ENCODE results near the gene SLC12A6. TPM values are rescaled to one million over a fixed set of nuclear protein-coding genes. Genes with fewer than 3 reads are reported as not detected.

The SLC12A6 gene
- total and polyA plus RNA-seq, 2 of the 13 experiments (the other 11 are each of a cell fraction or from before 2014, with no cell fraction given), result 15.2 to 30.1 TPM

- Histone ChIP-seq H3K4me1 (ENCODE audit: insufficient read depth, low read length) (peaks cover 2% of the 10 kb centered on the region), H3K9me3 (ENCODE audit: low read length) (no peaks in the 10 kb centered on the region), H3K36me3 (replicated peaks in 1 of 2; ENCODE audit: control insufficient read depth in 1 of 2, insufficient read depth in 2 of 2, low read length in 2 of 2) (peaks cover 3 to 7% of the 10 kb centered on the region in 2 experiments; a peak in 3 of 5 replicates), H3K9ac (ENCODE audit: insufficient read depth, low read depth, low read length) (no peak overlapping the region), H3K27ac (ENCODE audit: extremely low read length, insufficient read depth, low read length) (no peak overlapping the region), H3K4me2 (ENCODE audit: low read depth, low read length) (no peak overlapping the region), H2AFZ (ENCODE audit: low read length) (no peak overlapping the region), H3K4me3 (replicated peaks in 1 of 3; ENCODE audit: insufficient read depth in 1 of 3, low read depth in 2 of 3, low read length in 3 of 3) (no peak overlapping the region), H4K20me1 (ENCODE audit: insufficient read depth, low read length) (no peaks in the 10 kb centered on the region), H3K79me2 (ENCODE audit: insufficient read depth, low read length) (peaks cover 2% of the 10 kb centered on the region), H3K27me3 (ENCODE audit: control insufficient read depth in 1 of 2, insufficient read depth in 2 of 2, low read length in 2 of 2) (no peaks in the 10 kb centered on the region)
- FAIRE-seq (no peak), DNase-seq (ENCODE audit: low spot score) (no peak), ATAC-seq (no peak)
- ChIA-PET CTCF (ENCODE audit: low intra/inter-chr PET ratio, low total read pairs) (no interaction called here), POLR2A (interaction anchor here (0.8 kb wide), 1 partner anchor 17 kb away, joined by 3 read pairs; the partner anchor contains the start of genes NOP10 and NUTM1)
- in situ Hi-C loops (cut with HindIII; ENCODE audit: extremely low pct_ligation_motif_present, low pct_unique_long_range_greater_than_20kb), result loop anchor here (10.0 to 25.0 kb wide), 2 partner anchors 75 to 298 kb away; partner anchors contain the start of gene GOLGA8A
- intact Hi-C loops (cut with micrococcal nuclease; ENCODE audit: unreplicated experiment), result no loop called here
- TF ChIP-seq ZFP41 (CRISPR knock-in tag; IDR thresholded peaks at IDR 0.05; ENCODE audit: borderline replicate concordance) (no peak), ATF7-NPFF (CRISPR knock-in tag; IDR thresholded peaks at IDR 0.05; ENCODE audit: low read depth) (no peak), HOXA9 (CRISPR knock-in tag; IDR thresholded peaks at IDR 0.05; ENCODE audit: borderline replicate concordance) (no peak), ZSCAN5A (CRISPR knock-in tag; IDR thresholded peaks at IDR 0.05; ENCODE audit: borderline replicate concordance) (no peak), PPARG (CRISPR knock-in tag; conservative IDR thresholded peaks at IDR 0.05) (no peak), ZHX2 (IDR thresholded peaks at IDR 0.05; ENCODE audit: low read depth) (no peak), ZHX2 (CRISPR knock-in tag; IDR thresholded peaks at IDR 0.05; ENCODE audit: borderline replicate concordance) (no peak), SUZ12 (IDR thresholded peaks at IDR 0.05; ENCODE audit: low read depth, low read length) (no peak), ZSCAN30 (CRISPR knock-in tag; IDR thresholded peaks at IDR 0.05) (no peak), ARHGAP35 (CRISPR knock-in tag; IDR thresholded peaks at IDR 0.05; ENCODE audit: borderline replicate concordance) (no peak), FOXC1 (CRISPR knock-in tag; IDR thresholded peaks at IDR 0.05; ENCODE audit: borderline replicate concordance) (no peak), FOXK1 (CRISPR knock-in tag; IDR thresholded peaks at IDR 0.05; ENCODE audit: borderline replicate concordance, low read depth) (no peak), MEIS2 (CRISPR knock-in tag; IDR thresholded peaks at IDR 0.05) (no peak), RXRA (CRISPR knock-in tag; IDR thresholded peaks at IDR 0.05) (no peak)
- TF ChIP-seq, protein P1, sequence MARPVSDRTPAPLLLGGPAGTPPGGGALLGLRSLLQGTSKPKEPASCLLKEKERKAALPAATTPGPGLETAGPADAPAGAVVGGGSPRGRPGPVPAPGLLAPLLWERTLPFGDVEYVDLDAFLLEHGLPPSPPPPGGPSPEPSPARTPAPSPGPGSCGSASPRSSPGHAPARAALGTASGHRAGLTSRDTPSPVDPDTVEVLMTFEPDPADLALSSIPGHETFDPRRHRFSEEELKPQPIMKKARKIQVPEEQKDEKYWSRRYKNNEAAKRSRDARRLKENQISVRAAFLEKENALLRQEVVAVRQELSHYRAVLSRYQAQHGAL (CRISPR knock-in tag; IDR thresholded peaks at IDR 0.05; ENCODE audit: not compliant biosample characterization), result no peak
- BruUV-seq (replicated peaks), result no TSS peak
- 100% methylated on average over 1 of the region's 1 CpG for WGBS (ENCODE audit: low lambda C conversion rate)
Observed at GRCh38 chr15:34360298-34360697, 22.7 kb upstream of the SLC12A6 start.

All from HepG2 (cell line).